Keratinocyte (primary cell): ENCODE data around the gene LTBP2.

Source experiments
- EZH2 ChIP-seq: IDR thresholded peaks from one replicate; pipeline ENCODE4 v1.6.1; 2012; ENCODE audit warnings: inconsistent platforms, mild to moderate bottlenecking, low read length, moderate library complexity
- TF ChIP-seq, protein P1 (sequence below), 3 experiments: IDR thresholded peaks in 1 of 3; conservative IDR thresholded peaks in 1 of 3; optimal IDR thresholded peaks in 1 of 3; 2 replicates in 2 of 3; 3 replicates in 1 of 3; pipeline versions ENCODE3 to v1.5.1; 2011; ENCODE audit warnings: low read length in 3 of 3, mild to moderate bottlenecking in 3 of 3, moderate library complexity in 2 of 3, control low read depth in 1 of 3, inconsistent platforms in 1 of 3; ENCODE audit not compliant: insufficient read depth in 2 of 3; ENCODE audit errors: extremely low read depth in 1 of 3

DNA sequence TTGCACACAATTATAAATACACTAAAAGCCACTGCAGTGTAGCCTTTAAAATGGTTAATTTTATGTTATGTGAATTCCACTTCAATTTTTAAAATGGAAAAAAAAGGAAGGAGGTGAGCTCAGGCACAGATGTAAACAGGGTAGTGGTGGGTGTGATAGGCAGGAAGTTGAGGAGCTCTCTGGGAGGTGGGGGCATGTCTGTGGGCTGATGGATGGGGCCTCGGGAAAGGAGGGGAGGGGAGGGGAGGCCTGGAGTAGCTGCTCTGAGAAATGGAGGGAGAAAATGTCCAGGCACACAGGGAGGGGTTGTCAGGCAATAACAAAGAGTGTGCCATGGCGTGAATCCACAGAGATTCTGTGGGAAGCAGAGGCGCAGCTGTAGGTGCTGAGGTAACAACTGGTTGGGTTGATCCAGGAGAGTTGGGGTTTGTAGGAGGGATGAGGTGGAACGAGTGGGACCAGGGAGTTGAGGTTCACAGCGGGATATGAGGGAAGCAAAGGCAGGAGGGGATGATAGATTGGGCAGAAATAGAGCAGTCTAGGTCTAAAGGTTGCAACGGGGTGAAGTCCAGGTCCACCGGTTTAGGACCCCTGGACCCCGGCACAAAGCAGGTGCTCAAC lies 57.2 kb downstream of the LTBP2 start:
- TF ChIP-seq, protein P1, sequence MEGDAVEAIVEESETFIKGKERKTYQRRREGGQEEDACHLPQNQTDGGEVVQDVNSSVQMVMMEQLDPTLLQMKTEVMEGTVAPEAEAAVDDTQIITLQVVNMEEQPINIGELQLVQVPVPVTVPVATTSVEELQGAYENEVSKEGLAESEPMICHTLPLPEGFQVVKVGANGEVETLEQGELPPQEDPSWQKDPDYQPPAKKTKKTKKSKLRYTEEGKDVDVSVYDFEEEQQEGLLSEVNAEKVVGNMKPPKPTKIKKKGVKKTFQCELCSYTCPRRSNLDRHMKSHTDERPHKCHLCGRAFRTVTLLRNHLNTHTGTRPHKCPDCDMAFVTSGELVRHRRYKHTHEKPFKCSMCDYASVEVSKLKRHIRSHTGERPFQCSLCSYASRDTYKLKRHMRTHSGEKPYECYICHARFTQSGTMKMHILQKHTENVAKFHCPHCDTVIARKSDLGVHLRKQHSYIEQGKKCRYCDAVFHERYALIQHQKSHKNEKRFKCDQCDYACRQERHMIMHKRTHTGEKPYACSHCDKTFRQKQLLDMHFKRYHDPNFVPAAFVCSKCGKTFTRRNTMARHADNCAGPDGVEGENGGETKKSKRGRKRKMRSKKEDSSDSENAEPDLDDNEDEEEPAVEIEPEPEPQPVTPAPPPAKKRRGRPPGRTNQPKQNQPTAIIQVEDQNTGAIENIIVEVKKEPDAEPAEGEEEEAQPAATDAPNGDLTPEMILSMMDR (optimal IDR thresholded peaks at IDR 0.05 in 1 of 3, IDR thresholded peaks at IDR 0.05 in 1 of 3, conservative IDR thresholded peaks at IDR 0.05 in 1 of 3; ENCODE audit: extremely low read depth in 1 of 3, insufficient read depth in 2 of 3, low read length in 3 of 3), result no peak
- TF ChIP-seq EZH2, result no peak
